ENCODE data around the gene EIF5AL1.

DNA sequence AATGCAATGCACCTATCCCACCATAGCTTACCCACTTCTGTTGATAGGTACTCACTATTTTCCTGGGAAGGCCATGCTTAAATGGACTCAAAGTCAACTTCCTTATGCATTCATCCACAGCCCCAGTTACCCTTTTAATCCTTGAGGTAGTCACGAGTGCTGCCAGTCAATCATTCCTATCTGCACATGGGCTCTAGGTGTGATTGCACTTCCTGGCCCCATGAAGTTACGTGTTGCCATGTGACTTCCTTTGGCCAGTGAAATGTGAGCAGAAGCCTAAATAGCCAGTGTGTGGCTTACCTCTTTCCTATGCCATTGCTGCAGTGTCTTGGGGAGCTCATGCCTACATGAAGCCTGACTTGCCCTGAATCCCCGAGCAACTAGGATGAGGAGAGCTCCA, 23.5 kb upstream of the EIF5AL1 start:
- TF ChIP-seq CTCF (IDR thresholded peaks at IDR 0.05; ENCODE audit: insufficient read depth, low read length) (no peak), POLR2AphosphoS5 (IDR thresholded peaks at IDR 0.05; ENCODE audit: low read depth) (no peak), REST (IDR thresholded peaks at IDR 0.05; ENCODE audit: insufficient replicate concordance, low read depth) (no peak)

Measured in HL-60 (cell line).